ENCODE data around the gene SMC6. TPM values are rescaled to one million over a fixed set of nuclear protein-coding genes. Genes with fewer than 3 reads are reported as not detected.

SMC6 gene, protein sequence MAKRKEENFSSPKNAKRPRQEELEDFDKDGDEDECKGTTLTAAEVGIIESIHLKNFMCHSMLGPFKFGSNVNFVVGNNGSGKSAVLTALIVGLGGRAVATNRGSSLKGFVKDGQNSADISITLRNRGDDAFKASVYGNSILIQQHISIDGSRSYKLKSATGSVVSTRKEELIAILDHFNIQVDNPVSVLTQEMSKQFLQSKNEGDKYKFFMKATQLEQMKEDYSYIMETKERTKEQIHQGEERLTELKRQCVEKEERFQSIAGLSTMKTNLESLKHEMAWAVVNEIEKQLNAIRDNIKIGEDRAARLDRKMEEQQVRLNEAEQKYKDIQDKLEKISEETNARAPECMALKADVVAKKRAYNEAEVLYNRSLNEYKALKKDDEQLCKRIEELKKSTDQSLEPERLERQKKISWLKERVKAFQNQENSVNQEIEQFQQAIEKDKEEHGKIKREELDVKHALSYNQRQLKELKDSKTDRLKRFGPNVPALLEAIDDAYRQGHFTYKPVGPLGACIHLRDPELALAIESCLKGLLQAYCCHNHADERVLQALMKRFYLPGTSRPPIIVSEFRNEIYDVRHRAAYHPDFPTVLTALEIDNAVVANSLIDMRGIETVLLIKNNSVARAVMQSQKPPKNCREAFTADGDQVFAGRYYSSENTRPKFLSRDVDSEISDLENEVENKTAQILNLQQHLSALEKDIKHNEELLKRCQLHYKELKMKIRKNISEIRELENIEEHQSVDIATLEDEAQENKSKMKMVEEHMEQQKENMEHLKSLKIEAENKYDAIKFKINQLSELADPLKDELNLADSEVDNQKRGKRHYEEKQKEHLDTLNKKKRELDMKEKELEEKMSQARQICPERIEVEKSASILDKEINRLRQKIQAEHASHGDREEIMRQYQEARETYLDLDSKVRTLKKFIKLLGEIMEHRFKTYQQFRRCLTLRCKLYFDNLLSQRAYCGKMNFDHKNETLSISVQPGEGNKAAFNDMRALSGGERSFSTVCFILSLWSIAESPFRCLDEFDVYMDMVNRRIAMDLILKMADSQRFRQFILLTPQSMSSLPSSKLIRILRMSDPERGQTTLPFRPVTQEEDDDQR
- 10 to 100 TPM; 21.4 to 22.7 TPM for total RNA-seq

DNA sequence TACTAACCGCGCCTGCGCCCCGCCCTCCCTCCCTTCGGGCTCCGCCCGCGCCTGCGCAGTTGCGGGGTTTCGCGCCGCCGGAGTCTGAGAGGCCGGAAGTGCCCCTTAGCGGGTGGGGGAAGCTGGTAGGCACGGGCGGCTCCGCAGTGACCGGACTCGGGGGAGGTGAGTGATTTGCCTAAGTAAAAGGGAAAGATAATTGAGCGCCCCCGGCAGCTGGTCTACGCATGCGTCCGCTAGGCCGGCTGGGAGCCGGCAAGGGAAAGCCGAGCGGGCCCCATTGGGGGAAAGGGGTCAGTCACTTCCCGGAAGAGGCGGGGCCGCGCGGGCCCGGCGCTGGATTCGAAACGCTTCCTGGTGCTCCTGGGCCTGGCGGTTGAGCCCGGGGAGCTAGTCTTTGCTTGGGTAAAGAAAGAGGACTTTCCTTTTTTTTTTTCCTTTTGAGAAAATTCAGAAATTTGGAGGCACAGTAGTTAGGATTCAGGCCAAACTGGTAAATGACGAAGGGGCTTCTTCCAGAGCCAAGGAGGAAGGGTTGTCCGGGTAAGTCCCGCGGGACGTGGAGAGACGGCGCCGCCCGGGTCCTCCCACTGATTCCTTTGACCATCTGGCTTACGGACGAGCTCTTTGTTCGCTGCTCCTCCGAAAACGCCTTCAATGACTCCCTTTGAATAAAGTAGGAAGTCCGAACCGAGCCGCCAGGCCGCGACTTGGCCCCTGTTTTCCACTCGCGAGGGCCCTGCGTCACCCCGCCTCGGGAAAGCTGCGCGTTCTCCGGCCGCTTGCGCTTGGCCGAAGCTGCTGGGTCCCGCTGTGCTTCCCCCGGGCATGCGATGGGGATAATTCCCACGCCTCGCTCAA lies at the start of gene SMC6, which contains the start of gene GEN1:
SMC6 (minus strand) TSS at position 8 of the 861 bp plus-strand sequence. CDS start 7,864 bp downstream, outside the sequence.
GEN1 (plus strand) TSS at position 336 of the 861 bp plus-strand sequence. CDS start 5,806 bp downstream, outside the sequence.
- POLR2A ChIA-PET: interaction anchor here (0.6 to 0.8 kb wide), 3 partner anchors 22 to 136 kb away, joined by 3 to 5 read pairs (median 3); no protein-coding TSS in a partner anchor
- CTCF ChIA-PET: interaction anchor here (0.6 to 0.7 kb wide), 3 partner anchors 24 to 91 kb away, joined by 3 to 4 read pairs (median 3); no protein-coding TSS in a partner anchor
- intact Hi-C loops (cut with micrococcal nuclease): loop anchor here (2.0 to 10.0 kb wide), 5 partner anchors 31 to 1591 kb away; partner anchors contain the start of gene RDH14
- peak within 1 kb of the TSS; percentile 83 for H3K4me3 Mint-ChIP-seq
- H3K9me3 Mint-ChIP-seq: no peaks in the 10 kb centered on the region
- peak; percentile 94 for DNase-seq
- peak within 1 kb of the TSS; percentile 97 for H3K27ac Mint-ChIP-seq
- H3K27me3 Mint-ChIP-seq: no peaks in the 10 kb centered on the region
- H3K4me1 Mint-ChIP-seq (ENCODE audit: low read depth): peaks cover 27% of the 10 kb centered on the region
- peaks cover 2% of the 10 kb centered on the region for H3K36me3 Mint-ChIP-seq

DNA sequence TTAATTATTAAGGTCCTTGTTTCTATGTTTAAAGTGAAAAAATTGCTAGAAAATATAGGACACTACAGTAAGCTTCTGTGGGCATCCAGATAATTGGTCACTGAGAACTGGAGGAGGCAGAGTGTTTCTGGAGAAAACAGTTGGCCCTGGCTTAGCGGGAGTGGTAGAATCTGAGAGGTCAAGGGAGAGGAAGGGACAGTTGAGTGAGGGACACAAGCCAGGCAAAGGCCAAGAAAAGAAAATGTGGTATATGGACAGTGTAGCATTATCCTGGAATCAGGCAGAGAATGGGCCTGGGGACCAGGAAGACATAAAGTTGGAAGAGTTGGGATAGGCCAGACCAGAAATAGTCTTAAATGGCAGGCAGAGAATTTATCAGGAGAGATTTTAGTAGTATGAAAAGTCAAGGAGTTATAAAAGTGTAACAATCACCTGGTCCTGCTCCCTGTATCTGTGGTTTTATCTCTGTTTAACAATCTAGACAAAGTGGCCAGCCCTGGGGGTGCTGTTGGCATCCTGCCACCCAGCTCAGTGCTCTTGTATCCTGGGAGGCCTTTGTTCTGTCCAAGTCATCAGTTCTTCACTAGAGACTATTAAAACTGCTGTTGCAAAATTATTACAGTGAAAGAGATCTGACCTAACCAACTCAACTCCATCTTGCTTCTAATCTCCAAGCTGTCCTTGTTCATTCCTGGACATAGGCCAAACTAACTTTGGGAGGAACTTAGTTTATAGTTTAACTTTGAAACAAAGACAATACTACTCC lies 47.3 kb upstream of the SMC6 start:
- no peaks in the 10 kb centered on the region for H3K9me3 Mint-ChIP-seq
- no peaks in the 10 kb centered on the region for H3K4me1 Mint-ChIP-seq (ENCODE audit: low read depth)
- H3K27me3 Mint-ChIP-seq: peaks cover 6% of the 10 kb centered on the region
- H3K27ac Mint-ChIP-seq: no peak overlapping the region
- no peak for DNase-seq
- no peak overlapping the region for H3K4me3 Mint-ChIP-seq
- ChIA-PET POLR2A (no interaction called here), CTCF (interaction anchor here (1.2 kb wide), 1 partner anchor 9 kb away, joined by 3 read pairs; no protein-coding TSS in a partner anchor)
- H3K36me3 Mint-ChIP-seq: no peaks in the 10 kb centered on the region
- intact Hi-C loops (cut with micrococcal nuclease): no loop called here

DNA sequence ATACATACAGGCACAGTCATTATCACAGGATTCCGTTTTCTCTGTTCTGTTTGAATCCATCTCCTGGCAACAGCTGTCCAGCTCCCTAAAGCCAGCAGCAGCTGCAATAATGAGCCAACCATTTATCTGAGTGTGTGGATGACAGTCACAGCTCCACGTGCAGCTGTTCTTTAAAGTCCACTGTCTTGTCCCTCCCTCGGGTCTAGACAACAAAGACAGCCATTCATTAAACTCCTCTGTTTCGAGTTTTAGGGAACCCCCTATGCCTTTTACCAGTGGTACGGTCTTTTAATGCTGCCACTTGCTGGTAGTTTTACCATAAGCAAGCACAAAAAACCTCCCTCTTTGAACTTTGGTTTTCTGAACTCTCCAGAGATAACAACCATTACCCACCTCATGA lies 46.6 kb upstream of the SMC6 start:
- ChIA-PET CTCF (interaction anchor here (1.2 kb wide), 1 partner anchor 9 kb away, joined by 3 read pairs; no protein-coding TSS in a partner anchor), POLR2A (no interaction called here)
- Mint-ChIP-seq H3K27me3 (peaks cover 6% of the 10 kb centered on the region), H3K36me3 (no peaks in the 10 kb centered on the region), H3K27ac (no peak overlapping the region), H3K4me1 (ENCODE audit: low read depth) (no peaks in the 10 kb centered on the region), H3K9me3 (no peaks in the 10 kb centered on the region), H3K4me3 (no peak overlapping the region)
- DNase-seq: no peak
- intact Hi-C loops (cut with micrococcal nuclease): no loop called here

DNA sequence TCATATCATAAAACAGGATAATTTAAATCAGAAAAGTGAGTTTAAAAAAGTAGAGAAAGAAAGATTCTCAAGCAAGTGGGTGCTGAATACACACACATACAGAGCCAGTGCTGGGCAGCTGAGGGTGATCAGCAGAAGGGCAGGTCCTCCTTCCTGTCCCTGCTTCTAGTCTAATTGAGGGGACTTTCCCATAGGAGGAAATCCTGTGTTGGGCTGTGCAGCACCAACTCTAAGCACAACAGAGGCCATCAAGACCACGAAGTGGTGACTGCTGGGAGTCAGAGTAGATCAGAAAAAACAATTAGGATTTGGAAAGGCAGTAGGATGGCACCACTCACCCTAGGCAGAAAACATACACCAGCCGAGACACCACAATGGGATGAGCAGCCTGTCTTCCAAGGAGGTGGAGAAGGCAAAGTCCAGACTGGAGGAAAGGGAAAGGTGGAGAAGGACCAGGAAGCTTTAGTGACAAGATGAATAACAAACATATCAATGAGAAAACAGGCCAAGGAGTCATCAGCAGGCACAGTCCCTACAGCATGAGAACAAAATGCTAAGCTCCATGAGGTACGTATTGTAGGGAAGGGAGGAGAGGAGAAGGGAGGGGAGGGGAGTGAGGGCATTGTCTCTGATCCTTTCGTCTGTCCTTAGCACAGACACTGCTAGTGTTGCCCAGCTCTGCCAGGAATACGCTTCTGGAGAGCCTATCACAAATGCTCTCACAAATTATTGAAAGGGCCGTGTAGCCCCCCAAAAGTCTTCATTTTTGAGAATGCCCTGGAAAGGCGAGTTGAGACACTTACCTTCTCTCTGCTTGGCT lies 45.9 kb upstream of the SMC6 start:
- no peak for DNase-seq
- Mint-ChIP-seq H3K36me3 (no peaks in the 10 kb centered on the region), H3K27ac (no peak overlapping the region), H3K4me3 (no peak overlapping the region), H3K27me3 (peaks cover 10% of the 10 kb centered on the region), H3K4me1 (ENCODE audit: low read depth) (no peaks in the 10 kb centered on the region), H3K9me3 (no peaks in the 10 kb centered on the region)
- intact Hi-C loops (cut with micrococcal nuclease): no loop called here
- CTCF ChIA-PET: interaction anchor here (1.2 kb wide), 1 partner anchor 8 kb away, joined by 3 read pairs; no protein-coding TSS in a partner anchor
- POLR2A ChIA-PET: no interaction called here

DNA sequence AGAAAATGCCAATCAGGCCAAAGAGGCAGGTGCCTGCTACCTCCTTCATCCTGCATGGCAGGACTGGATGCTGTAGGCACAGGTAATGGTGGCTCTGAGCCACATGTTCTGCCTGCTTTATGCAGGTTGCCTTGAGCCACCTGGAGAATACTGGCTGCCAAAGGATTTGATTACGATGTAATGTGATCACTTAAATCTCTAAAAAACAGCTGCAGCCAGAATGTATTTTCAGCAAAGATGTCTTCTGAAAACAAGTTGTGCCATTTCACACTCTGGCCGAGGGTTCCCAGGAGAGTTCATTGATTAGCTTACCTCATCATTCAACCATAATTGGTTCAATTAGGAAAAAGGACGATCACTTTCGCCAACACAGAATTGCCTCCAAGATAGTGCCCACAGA lies 44.7 kb upstream of the SMC6 start:
- DNase-seq: no peak
- intact Hi-C loops (cut with micrococcal nuclease): no loop called here
- CTCF ChIA-PET: no interaction called here
- POLR2A ChIA-PET: no interaction called here
- H3K4me3 Mint-ChIP-seq: no peak overlapping the region
- H3K36me3 Mint-ChIP-seq: no peaks in the 10 kb centered on the region
- no peaks in the 10 kb centered on the region for H3K9me3 Mint-ChIP-seq
- H3K27me3 Mint-ChIP-seq: peaks cover 14% of the 10 kb centered on the region
- H3K27ac Mint-ChIP-seq: no peak overlapping the region
- no peaks in the 10 kb centered on the region for H3K4me1 Mint-ChIP-seq (ENCODE audit: low read depth)

DNA sequence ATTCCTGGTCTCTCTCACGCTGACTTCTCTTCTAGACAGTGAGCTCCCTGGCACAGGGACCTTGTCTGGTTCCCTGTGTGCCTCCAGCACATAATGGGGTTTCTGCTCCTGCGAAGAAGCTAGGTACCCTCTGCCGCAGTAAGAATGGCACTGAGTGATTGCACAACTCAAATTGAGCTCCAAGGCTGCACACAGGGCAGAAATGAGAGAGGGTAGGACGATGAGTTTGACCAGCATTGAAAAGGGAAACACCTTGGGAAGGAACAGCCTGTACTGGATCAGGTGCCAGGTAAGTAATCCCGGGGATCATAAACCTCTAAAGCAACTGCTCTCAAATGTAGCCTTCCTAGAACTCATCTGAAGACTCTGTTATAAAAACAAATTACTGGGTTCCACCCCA lies 41.7 kb upstream of the SMC6 start:
- Mint-ChIP-seq H3K4me1 (ENCODE audit: low read depth) (no peaks in the 10 kb centered on the region), H3K27me3 (peaks cover 26% of the 10 kb centered on the region), H3K4me3 (no peak overlapping the region), H3K27ac (no peak overlapping the region), H3K9me3 (no peaks in the 10 kb centered on the region), H3K36me3 (no peaks in the 10 kb centered on the region)
- CTCF ChIA-PET: no interaction called here
- no peak for DNase-seq
- intact Hi-C loops (cut with micrococcal nuclease): no loop called here
- POLR2A ChIA-PET: no interaction called here

DNA sequence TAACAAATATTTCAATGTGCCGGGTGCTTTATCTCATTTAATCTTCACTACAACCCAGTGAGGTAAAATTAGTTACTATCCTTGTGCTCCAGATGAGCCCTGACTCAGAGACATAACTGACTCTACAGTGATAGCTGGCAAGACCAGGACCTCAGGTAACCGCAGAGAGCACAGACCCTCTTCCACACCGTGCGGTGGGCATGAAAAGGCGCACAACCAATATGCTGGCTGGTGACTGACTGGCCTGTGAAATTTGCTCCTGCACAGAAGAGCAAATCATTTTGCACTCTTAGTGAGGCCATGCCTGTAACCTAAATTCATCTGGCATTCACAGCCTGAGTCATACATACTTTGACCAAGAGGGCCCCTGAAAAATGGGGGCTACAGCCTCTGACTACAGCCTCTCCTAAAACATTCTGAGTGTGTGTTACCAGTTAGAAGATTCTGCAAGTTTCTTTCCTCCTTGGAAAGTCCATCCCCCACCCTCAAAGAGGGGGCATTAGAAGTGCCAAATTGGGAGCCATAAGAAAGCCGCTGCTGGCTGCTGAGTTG lies 40.3 kb upstream of the SMC6 start:
- POLR2A ChIA-PET: no interaction called here
- CTCF ChIA-PET: no interaction called here
- no peak for DNase-seq
- Mint-ChIP-seq H3K4me1 (ENCODE audit: low read depth) (no peaks in the 10 kb centered on the region), H3K27me3 (peaks cover 26% of the 10 kb centered on the region), H3K9me3 (no peaks in the 10 kb centered on the region), H3K4me3 (no peak overlapping the region), H3K36me3 (no peaks in the 10 kb centered on the region), H3K27ac (no peak overlapping the region)
- intact Hi-C loops (cut with micrococcal nuclease): no loop called here

DNA sequence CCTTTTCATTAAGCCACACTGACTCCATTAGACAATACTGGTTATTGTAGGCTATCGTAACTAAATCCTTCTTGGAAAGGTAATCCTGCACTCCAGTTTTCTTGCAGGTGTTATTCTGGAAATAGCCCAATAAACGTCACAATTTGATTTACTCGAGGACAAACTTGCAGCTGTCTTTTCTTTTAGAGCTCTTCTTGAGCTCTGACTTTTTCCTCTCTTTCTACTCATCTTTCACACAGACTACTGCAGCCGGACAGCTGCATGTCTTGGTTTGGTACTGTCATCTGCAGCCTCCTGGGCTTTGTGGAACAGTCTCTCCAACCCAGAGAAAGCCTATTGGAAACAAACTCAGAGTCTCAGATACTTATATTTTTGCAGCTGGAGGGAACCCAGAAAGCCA lies 39.7 kb upstream of the SMC6 start:
- POLR2A ChIA-PET: no interaction called here
- no peak for DNase-seq
- CTCF ChIA-PET: no interaction called here
- Mint-ChIP-seq H3K9me3 (no peaks in the 10 kb centered on the region), H3K27me3 (peaks cover 26% of the 10 kb centered on the region), H3K4me1 (ENCODE audit: low read depth) (no peaks in the 10 kb centered on the region), H3K36me3 (no peaks in the 10 kb centered on the region), H3K27ac (no peak overlapping the region), H3K4me3 (no peak overlapping the region)
- intact Hi-C loops (cut with micrococcal nuclease): no loop called here

DNA sequence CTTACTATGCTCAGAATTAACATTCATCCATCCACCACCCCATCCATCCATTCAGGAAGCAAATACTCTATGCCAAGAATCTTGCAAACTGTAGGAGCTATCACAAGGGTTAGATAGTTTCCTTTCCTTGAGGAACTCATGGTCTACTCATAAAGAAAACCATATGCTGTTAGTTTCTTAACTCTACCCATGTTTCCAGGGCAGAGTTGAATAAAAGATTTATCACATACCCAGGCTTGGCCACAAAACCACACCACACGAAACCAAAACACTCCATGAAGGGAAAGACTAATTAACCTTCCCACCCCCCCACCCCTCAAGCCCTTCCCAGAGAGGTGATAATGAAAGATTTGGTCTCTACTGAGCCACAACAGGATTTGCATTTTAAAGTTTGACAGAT lies 38.9 kb upstream of the SMC6 start:
- POLR2A ChIA-PET: no interaction called here

DNA sequence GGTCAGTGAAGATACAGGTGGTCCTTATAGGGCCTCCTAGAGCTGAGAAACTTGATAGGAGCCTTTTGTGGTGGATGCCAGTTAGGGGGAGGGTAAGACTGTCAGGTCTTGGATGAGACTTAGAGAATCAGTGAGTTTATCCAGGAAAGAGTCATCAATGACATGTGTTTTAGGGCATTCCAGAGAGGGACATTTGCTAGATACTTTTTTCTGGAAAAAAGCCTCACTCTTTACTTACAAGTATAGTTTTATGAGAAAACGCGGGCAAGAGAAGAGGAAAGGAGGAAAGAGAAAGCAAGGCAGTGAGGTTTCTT lies 38.2 kb upstream of the SMC6 start:
- Mint-ChIP-seq H3K9me3 (no peaks in the 10 kb centered on the region), H3K27ac (no peak overlapping the region), H3K4me3 (no peak overlapping the region), H3K27me3 (peaks cover 26% of the 10 kb centered on the region), H3K4me1 (ENCODE audit: low read depth) (no peaks in the 10 kb centered on the region), H3K36me3 (no peaks in the 10 kb centered on the region)
- intact Hi-C loops (cut with micrococcal nuclease): no loop called here
- CTCF ChIA-PET: interaction anchor here (1.3 kb wide), 1 partner anchor 9 kb away, joined by 3 read pairs; no protein-coding TSS in a partner anchor
- DNase-seq: no peak
- POLR2A ChIA-PET: no interaction called here

More for the DNA sequence above, 38.9 kb upstream of the SMC6 start:
- CTCF ChIA-PET: no interaction called here
- peaks cover 26% of the 10 kb centered on the region for H3K27me3 Mint-ChIP-seq
- peak; percentile 24 for DNase-seq
- H3K4me1 Mint-ChIP-seq (ENCODE audit: low read depth): no peaks in the 10 kb centered on the region
- intact Hi-C loops (cut with micrococcal nuclease): no loop called here
- H3K4me3 Mint-ChIP-seq: no peak overlapping the region
- H3K36me3 Mint-ChIP-seq: no peaks in the 10 kb centered on the region
- H3K27ac Mint-ChIP-seq: no peak overlapping the region
- H3K9me3 Mint-ChIP-seq: no peaks in the 10 kb centered on the region
